Non-pigmented ciliary epithelial cell (primary cell): ENCODE data around the gene GAB2.
"Not testable (repeated sequence)": the region's sequence is repeated elsewhere in the genome, so short reads cannot be mapped to it uniquely, and the experiment has no call there.

Experiments used
- DNase-seq: peaks from one replicate; pipeline ENCODE4 v3.0.0-alpha.2; 2010; ENCODE audit warnings: low read depth

Gene GAB2

DNA sequence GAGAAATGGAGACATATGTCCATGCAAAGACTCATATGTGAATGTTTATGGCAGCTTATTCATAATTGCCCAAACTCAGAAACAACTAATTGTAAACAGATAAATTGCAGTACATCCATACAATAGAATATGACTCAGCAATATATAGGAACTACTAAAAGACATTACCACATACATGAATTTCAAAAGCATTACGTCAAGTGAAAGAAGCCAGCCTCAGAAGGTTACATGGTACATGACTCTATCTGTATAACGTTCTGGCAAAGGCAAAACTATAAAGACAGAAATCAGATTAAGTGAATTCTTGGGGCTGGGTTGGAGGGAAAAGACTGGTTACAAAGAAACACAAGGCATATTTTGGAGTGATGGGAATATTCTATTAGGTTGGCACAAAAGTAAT lies 236.4 kb downstream of the GAB2 start:
- DNase-seq: no peak

DNA sequence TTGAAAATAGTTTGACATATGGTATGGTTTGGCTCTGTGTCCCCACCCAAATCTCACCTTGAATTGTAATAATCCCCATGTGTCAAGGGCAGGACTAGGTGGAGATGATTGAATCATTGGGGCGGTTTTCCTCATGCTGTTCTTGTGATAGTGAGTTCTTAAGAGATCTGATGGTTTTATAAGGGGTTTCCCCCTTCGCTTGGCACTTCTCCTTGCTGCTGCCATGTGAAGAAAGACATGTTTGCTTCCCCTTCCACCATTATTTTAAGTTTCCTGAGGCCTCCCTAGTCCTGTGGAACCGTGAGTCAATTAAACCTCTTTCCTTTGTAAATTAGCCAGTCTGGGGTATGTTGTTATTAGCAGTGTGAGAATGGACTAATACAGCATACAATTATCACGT lies 236.9 kb downstream of the GAB2 start:
- DNase-seq: no peak

DNA sequence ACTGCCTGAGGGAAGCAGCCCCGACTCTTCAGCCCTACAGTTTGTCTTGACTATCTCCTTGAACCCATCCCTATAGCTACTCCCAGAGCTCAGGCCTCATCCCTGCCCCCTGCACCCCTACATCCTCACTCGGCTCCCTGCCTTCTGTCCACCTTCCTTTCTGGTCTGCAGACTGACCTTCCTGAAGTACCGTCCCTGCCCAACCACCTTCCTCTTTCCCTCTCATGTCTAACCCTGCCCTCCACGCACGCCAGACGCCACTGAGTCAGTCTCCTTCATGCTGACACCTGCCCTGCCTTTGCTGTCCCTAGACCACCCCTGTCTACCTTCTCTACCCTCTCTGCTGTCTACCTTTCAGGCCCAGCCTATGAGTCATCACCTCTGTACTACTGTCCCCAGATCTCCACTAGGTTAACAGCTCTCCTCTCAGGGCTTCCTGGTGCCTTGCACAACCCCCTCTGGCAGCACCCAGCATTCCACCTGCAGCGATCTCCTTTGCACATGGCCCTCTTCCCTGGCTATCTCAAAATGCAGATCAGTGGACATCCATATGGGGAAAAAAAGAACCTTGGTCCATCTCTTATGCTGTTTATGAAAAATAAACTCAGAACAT lies 238.1 kb downstream of the GAB2 start:
- DNase-seq: no peak

GRCh38 chr11:78177216-78177615 lies 240.4 kb downstream of the GAB2 start:
- DNase-seq: no peak

- DNase-seq: no peak
Observed at GRCh38 chr11:78176605-78177141, 240.9 kb downstream of the GAB2 start.

DNA sequence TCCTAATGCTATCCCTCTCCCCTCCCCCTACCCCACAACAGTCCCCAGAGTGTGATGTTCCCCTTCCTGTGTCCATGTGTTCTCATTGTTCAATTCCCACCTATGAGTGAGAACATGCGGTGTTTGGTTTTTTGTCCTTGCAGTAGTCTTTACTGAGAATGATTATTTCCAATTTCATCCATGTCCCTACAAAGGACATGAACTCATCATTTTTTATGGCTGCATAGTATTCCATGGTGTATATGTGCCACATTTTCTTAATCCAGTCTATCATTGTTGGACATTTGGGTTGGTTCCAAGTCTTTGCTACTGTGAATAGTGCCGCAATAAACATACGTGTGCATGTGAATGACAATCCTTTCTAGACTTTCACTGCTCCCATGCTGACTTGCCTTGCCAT lies 241.8 kb downstream of the GAB2 start:
- DNase-seq: not testable (repeated sequence)

- no peak for DNase-seq
Observed at GRCh38 chr11:78171951-78172350, 245.7 kb downstream of the GAB2 start.

DNA sequence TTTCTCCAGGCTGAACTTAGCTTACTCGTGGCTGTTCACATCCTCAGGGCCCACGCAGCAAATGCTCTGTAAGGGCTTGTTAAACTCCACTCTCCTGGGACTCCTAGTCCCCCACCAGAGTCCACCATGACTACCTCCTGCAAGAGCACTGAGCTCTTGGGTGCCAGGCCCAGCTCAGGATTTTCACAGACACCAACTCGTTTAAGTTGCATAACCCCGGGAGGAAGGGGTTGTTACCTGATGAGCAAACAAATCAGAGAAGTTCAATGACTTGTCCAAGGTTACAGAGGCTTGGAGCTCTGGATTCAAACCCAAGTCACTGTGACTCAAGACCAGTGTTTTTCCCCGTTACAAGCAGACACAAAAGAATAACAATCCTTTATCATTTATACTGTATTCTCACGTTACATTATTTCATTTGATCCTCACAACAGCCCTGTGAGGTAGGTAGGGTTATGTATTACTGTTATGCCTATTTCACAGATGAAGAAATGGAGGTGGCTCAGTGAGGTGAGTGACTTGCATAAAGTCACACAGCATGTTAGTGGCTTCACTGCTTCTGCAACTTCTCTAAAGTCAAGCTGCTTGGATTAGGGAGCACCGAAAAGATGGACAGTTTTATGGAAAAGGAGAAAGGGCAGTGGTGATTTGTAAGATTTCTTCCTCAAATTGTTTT lies 246.6 kb downstream of the GAB2 start:
- DNase-seq: no peak

DNA sequence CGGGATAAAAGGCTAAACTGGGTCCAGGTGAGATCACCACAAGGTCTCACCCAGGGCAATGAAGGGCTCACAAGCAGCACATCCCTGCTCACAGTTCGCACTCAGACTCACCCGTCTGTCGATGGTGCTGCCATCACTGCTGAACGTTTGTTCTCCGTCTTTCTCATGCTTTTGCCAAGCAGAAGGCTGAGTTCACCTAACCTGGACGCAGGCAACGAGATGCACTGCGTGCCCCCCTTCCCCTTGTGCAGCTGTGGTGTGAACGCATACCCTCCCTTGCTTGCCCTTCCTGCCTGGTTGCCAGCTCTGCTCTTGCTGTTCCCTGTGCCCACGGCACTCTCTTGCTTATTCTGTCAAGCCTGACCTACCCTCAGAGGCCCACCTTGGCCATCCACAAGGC lies 247.2 kb downstream of the GAB2 start:
- no peak for DNase-seq

GRCh38 chr11:78168539-78169477 lies 248.8 kb downstream of the GAB2 start:
- DNase-seq: no peak

GRCh38 chr11:78166855-78167469 lies 250.7 kb downstream of the GAB2 start:
- no peak for DNase-seq
